ENCODE data around the gene BCL3.
"Not testable (repeated sequence)": the region's sequence is repeated elsewhere in the genome, so short reads cannot be mapped to it uniquely, and the experiment has no call there.

The BCL3 gene

GRCh38 chr19:44757735-44758505, 9.4 kb downstream of the BCL3 start:
- peak; percentile 75 for DNase-seq (ENCODE audit: low read depth, low spot score)

- peak; percentile 75 for DNase-seq (ENCODE audit: low read depth, low spot score)
Measured at GRCh38 chr19:44758596-44758995, 10.1 kb downstream of the BCL3 start.

GRCh38 chr19:44759083-44759804, 10.7 kb downstream of the BCL3 start:
- no peak for DNase-seq (ENCODE audit: low read depth, low spot score)

GRCh38 chr19:44762038-44762437, 13.5 kb downstream of the BCL3 start:
- DNase-seq (ENCODE audit: low read depth, low spot score): no peak

- DNase-seq (ENCODE audit: low read depth, low spot score): no peak
Measured at GRCh38 chr19:44765033-44765948, 16.8 kb downstream of the BCL3 start.

- DNase-seq (ENCODE audit: low read depth, low spot score): no peak
Measured at GRCh38 chr19:44765949-44766335, 17.4 kb downstream of the BCL3 start.

GRCh38 chr19:44767295-44768180, 19.0 kb downstream of the BCL3 start:
- DNase-seq (ENCODE audit: low read depth, low spot score): no peak

- peak; percentile 93 for DNase-seq (ENCODE audit: low read depth, low spot score)
Measured at GRCh38 chr19:44770550-44771257, 22.2 kb downstream of the BCL3 start.

- DNase-seq (ENCODE audit: low read depth, low spot score): not testable (repeated sequence)
Measured at GRCh38 chr19:44772144-44772543, 23.6 kb downstream of the BCL3 start.

- DNase-seq (ENCODE audit: low read depth, low spot score): no peak
Measured at GRCh38 chr19:44772959-44773358, 24.5 kb downstream of the BCL3 start.

- DNase-seq (ENCODE audit: low read depth, low spot score): no peak
Measured at GRCh38 chr19:44775676-44776240, 27.2 kb downstream of the BCL3 start.

GRCh38 chr19:44776402-44777096, 28.0 kb downstream of the BCL3 start:
- no peak for DNase-seq (ENCODE audit: low read depth, low spot score)

GRCh38 chr19:44777715-44778347, 29.3 kb downstream of the BCL3 start, which contains the start of gene CBLC:
CBLC (plus strand) TSS chr19:44777890; CDS start chr19:44777932, 42 bp downstream.
- peak; percentile 92 for DNase-seq (ENCODE audit: low read depth, low spot score)

GRCh38 chr19:44779150-44779549, 30.6 kb downstream of the BCL3 start:
- no peak for DNase-seq (ENCODE audit: low read depth, low spot score)

- not testable (repeated sequence) for DNase-seq (ENCODE audit: low read depth, low spot score)
Measured at GRCh38 chr19:44781694-44782093, 33.2 kb downstream of the BCL3 start.

GRCh38 chr19:44782729-44783128, 34.2 kb downstream of the BCL3 start:
- no peak for DNase-seq (ENCODE audit: low read depth, low spot score)

- no peak for DNase-seq (ENCODE audit: low read depth, low spot score)
Measured at GRCh38 chr19:44783545-44783944, 35.0 kb downstream of the BCL3 start.

- DNase-seq (ENCODE audit: low read depth, low spot score): no peak
Measured at GRCh38 chr19:44785271-44785670, 36.8 kb downstream of the BCL3 start.

- DNase-seq (ENCODE audit: low read depth, low spot score): no peak
Measured at GRCh38 chr19:44785993-44786392, 37.5 kb downstream of the BCL3 start.

All from ELF-1 (cell line).